Measurements from ENCODE around the gene CSNK2B. TPM values are rescaled to one million over a fixed set of nuclear protein-coding genes. Genes with fewer than 3 reads are reported as not detected.
A peak's percentile ranks its signal among the peaks of the same experiment; 100 is the strongest.

CSNK2B gene
- total and polyA plus RNA-seq, 9 of the 15 experiments (the other 6 are each of a cell fraction or from before 2014, with no cell fraction given) = 120 to 1,126 (median 529) TPM

DNA sequence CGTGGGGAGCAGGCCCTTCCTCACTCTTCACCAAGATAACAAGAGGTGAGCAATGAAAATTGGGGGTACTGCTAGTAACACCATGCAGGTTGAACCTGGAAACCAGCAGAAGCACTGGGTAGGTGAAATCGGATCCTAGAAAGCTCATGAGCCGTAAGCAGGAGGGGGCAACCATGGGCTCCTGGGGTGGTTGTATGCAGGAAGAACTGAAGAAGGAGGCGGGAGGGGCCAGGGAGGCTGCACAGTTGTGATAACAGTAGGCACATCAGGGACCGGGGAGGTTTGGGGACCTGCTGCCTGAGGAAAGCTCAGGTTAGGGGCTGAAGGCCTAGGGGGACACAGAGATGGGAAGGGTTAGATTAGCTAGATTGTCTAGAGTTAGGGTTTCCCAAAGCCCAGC, 20.6 kb downstream of the CSNK2B start (continued):
- TF ChIP-seq, protein P1, sequence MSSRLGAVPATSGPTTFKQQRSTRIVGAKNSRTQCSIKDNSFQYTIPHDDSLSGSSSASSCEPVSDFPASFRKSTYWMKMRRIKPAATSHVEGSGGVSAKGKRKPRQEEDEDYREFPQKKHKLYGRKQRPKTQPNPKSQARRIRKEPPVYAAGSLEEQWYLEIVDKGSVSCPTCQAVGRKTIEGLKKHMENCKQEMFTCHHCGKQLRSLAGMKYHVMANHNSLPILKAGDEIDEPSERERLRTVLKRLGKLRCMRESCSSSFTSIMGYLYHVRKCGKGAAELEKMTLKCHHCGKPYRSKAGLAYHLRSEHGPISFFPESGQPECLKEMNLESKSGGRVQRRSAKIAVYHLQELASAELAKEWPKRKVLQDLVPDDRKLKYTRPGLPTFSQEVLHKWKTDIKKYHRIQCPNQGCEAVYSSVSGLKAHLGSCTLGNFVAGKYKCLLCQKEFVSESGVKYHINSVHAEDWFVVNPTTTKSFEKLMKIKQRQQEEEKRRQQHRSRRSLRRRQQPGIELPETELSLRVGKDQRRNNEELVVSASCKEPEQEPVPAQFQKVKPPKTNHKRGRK (tag; IDR thresholded peaks at IDR 0.05) = no peak
- TF ChIP-seq, protein P2, sequence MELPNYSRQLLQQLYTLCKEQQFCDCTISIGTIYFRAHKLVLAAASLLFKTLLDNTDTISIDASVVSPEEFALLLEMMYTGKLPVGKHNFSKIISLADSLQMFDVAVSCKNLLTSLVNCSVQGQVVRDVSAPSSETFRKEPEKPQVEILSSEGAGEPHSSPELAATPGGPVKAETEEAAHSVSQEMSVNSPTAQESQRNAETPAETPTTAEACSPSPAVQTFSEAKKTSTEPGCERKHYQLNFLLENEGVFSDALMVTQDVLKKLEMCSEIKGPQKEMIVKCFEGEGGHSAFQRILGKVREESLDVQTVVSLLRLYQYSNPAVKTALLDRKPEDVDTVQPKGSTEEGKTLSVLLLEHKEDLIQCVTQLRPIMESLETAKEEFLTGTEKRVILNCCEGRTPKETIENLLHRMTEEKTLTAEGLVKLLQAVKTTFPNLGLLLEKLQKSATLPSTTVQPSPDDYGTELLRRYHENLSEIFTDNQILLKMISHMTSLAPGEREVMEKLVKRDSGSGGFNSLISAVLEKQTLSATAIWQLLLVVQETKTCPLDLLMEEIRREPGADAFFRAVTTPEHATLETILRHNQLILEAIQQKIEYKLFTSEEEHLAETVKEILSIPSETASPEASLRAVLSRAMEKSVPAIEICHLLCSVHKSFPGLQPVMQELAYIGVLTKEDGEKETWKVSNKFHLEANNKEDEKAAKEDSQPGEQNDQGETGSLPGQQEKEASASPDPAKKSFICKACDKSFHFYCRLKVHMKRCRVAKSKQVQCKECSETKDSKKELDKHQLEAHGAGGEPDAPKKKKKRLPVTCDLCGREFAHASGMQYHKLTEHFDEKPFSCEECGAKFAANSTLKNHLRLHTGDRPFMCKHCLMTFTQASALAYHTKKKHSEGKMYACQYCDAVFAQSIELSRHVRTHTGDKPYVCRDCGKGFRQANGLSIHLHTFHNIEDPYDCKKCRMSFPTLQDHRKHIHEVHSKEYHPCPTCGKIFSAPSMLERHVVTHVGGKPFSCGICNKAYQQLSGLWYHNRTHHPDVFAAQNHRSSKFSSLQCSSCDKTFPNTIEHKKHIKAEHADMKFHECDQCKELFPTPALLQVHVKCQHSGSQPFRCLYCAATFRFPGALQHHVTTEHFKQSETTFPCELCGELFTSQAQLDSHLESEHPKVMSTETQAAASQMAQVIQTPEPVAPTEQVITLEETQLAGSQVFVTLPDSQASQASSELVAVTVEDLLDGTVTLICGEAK (IDR thresholded peaks at IDR 0.05) = no peak
- TF ChIP-seq, protein P2 (CRISPR knock-in tag; IDR thresholded peaks at IDR 0.05) = no peak
- TF ChIP-seq ERF (CRISPR knock-in tag; IDR thresholded peaks at IDR 0.05) (no peak), MBD2 (IDR thresholded peaks at IDR 0.05; ENCODE audit: borderline replicate concordance, low read depth) (no peak), RBM15 (IDR thresholded peaks at IDR 0.05; ENCODE audit: insufficient read depth, low read length) (no peak), MTA2 (IDR thresholded peaks at IDR 0.05; ENCODE audit: low read depth) (peak; percentile 60), ARID2 (IDR thresholded peaks at IDR 0.05) (0 out of 2 replicates have a peak, but pooled peaks have one; percentile 10), ZNF12 (CRISPR knock-in tag; IDR thresholded peaks at IDR 0.05) (no peak)
- TF ChIP-seq, protein P3, sequence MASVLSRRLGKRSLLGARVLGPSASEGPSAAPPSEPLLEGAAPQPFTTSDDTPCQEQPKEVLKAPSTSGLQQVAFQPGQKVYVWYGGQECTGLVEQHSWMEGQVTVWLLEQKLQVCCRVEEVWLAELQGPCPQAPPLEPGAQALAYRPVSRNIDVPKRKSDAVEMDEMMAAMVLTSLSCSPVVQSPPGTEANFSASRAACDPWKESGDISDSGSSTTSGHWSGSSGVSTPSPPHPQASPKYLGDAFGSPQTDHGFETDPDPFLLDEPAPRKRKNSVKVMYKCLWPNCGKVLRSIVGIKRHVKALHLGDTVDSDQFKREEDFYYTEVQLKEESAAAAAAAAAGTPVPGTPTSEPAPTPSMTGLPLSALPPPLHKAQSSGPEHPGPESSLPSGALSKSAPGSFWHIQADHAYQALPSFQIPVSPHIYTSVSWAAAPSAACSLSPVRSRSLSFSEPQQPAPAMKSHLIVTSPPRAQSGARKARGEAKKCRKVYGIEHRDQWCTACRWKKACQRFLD (CRISPR knock-in tag; IDR thresholded peaks at IDR 0.05) = no peak
- TF ChIP-seq, protein P4, sequence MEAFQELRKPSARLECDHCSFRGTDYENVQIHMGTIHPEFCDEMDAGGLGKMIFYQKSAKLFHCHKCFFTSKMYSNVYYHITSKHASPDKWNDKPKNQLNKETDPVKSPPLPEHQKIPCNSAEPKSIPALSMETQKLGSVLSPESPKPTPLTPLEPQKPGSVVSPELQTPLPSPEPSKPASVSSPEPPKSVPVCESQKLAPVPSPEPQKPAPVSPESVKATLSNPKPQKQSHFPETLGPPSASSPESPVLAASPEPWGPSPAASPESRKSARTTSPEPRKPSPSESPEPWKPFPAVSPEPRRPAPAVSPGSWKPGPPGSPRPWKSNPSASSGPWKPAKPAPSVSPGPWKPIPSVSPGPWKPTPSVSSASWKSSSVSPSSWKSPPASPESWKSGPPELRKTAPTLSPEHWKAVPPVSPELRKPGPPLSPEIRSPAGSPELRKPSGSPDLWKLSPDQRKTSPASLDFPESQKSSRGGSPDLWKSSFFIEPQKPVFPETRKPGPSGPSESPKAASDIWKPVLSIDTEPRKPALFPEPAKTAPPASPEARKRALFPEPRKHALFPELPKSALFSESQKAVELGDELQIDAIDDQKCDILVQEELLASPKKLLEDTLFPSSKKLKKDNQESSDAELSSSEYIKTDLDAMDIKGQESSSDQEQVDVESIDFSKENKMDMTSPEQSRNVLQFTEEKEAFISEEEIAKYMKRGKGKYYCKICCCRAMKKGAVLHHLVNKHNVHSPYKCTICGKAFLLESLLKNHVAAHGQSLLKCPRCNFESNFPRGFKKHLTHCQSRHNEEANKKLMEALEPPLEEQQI (IDR thresholded peaks at IDR 0.05) = no peak
- TF ChIP-seq, protein P5, sequence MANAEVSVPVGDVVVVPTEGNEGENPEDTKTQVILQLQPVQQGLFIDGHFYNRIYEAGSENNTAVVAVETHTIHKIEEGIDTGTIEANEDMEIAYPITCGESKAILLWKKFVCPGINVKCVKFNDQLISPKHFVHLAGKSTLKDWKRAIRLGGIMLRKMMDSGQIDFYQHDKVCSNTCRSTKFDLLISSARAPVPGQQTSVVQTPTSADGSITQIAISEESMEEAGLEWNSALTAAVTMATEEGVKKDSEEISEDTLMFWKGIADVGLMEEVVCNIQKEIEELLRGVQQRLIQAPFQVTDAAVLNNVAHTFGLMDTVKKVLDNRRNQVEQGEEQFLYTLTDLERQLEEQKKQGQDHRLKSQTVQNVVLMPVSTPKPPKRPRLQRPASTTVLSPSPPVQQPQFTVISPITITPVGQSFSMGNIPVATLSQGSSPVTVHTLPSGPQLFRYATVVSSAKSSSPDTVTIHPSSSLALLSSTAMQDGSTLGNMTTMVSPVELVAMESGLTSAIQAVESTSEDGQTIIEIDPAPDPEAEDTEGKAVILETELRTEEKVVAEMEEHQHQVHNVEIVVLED (CRISPR knock-in tag; IDR thresholded peaks at IDR 0.05) = no peak
